GM12891 (cell line): ENCODE data around the gene GSTM2.

Source experiments
- POLR2A ChIP-seq: IDR thresholded peaks from 2 replicates; pipeline ENCODE4 v1.6.1; 2011; ENCODE audit warnings: low read depth, low read length, control low read depth
- POLR2AphosphoS5 ChIP-seq: IDR thresholded peaks from 2 replicates; pipeline ENCODE4 v1.6.1; 2011; ENCODE audit warnings: low read depth, low read length, control low read depth
- SPI1 ChIP-seq: IDR thresholded peaks from 2 replicates; pipeline ENCODE4 v1.6.1; 2011; ENCODE audit warnings: low read depth, low read length, control low read depth
- TAF1 ChIP-seq: IDR thresholded peaks from 2 replicates; pipeline ENCODE4 v1.6.1; 2011; ENCODE audit warnings: low read depth, low read length, control low read depth

DNA sequence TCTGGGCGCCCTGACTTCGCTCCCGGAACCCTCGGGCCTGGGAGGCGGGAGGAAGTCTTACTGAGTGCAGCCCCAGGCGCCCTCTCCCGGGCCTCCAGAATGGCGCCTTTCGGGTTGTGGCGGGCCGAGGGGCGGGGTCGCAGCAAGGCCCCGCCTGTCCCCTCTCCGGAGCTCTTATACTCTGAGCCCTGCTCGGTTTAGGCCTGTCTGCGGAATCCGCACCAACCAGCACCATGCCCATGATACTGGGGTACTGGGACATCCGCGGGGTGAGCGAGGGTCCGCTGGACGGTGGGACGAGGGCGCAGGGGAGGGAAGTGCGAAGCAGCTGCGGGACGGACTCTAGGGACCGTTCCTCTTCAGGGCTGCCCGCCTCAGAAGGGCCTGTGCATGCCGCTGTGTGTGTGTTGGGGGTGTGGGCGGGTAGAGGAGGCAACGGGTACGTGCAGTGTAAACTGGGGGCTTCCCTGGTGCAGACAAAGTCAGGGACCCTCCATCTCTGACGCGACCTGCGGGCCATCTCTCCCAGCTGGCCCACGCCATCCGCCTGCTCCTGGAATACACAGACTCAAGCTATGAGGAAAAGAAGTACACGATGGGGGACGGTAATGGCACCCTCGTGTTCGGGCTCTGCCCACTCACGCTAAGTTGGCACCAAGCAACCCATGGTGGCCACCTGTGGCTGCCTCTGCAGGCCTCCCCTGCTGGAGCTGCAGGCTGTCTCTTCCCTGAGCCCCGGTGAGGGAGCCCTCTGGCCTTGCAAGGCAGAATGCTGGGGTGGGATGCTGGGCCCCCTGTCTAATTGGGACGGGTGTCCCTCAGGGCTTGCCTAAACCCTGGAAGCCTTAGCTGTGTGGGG lies 20.0 kb downstream of the GSTM2 start, which contains the start of gene GSTM1:
- TF ChIP-seq POLR2A (no peak), POLR2AphosphoS5 (no peak), SPI1 (no peak), TAF1 (no peak)
